MV-4-11 (cell line): ENCODE results near the gene DCANP1.
A peak's percentile ranks its signal among the peaks of the same experiment; 100 is the strongest.

ENCODE experiments used
- DNase-seq: peaks from one replicate; lab custom pipeline; 2025; lab: John Stamatoyannopoulos, UW

DCANP1 gene

GRCh38 chr5:135423146-135423845 is 23.9 kb downstream of the DCANP1 start:
- DNase-seq = peak; percentile 96

GRCh38 chr5:135422419-135422818 is 24.7 kb downstream of the DCANP1 start:
- no peak for DNase-seq

- DNase-seq = no peak
Observed at GRCh38 chr5:135417083-135417482, 30.1 kb downstream of the DCANP1 start.

- DNase-seq = no peak
Observed at GRCh38 chr5:135405082-135405481, 42.1 kb downstream of the DCANP1 start.

- DNase-seq = peak; percentile 17
Observed at GRCh38 chr5:135402031-135402430, 45.1 kb downstream of the DCANP1 start.

- peak; percentile 67 for DNase-seq
Observed at GRCh38 chr5:135400866-135401265, 46.3 kb downstream of the DCANP1 start.

- DNase-seq = peak; percentile 87
Observed at GRCh38 chr5:135399794-135400542, 47.2 kb downstream of the DCANP1 start.

- DNase-seq = no peak
Observed at GRCh38 chr5:135398855-135399793, 48.0 kb downstream of the DCANP1 start, which contains the start of gene MACROH2A1. Gene MACROH2A1, minus strand, starts transcription at chr5:135399231. Its CDS starts 10,138 bp downstream, at chr5:135389093.

- no peak for DNase-seq
Observed at GRCh38 chr5:135398160-135398854, 48.8 kb downstream of the DCANP1 start.

GRCh38 chr5:135397084-135397483 is 50.1 kb downstream of the DCANP1 start:
- peak; percentile 24 for DNase-seq

GRCh38 chr5:135396459-135397055 is 50.6 kb downstream of the DCANP1 start:
- no peak for DNase-seq

- peak; percentile 65 for DNase-seq
Observed at GRCh38 chr5:135395866-135396265, 51.3 kb downstream of the DCANP1 start.

- DNase-seq = peak; percentile 81
Observed at GRCh38 chr5:135395451-135395850, 51.7 kb downstream of the DCANP1 start.
